Measurements from ENCODE around the gene KLF15. TPM values are rescaled to one million over a fixed set of nuclear protein-coding genes. Genes with fewer than 3 reads are reported as not detected.

The KLF15 gene
- polyA plus RNA-seq, 6 donors from 2014 or later = 0.09 to 0.24 TPM; not detected in 4

DNA sequence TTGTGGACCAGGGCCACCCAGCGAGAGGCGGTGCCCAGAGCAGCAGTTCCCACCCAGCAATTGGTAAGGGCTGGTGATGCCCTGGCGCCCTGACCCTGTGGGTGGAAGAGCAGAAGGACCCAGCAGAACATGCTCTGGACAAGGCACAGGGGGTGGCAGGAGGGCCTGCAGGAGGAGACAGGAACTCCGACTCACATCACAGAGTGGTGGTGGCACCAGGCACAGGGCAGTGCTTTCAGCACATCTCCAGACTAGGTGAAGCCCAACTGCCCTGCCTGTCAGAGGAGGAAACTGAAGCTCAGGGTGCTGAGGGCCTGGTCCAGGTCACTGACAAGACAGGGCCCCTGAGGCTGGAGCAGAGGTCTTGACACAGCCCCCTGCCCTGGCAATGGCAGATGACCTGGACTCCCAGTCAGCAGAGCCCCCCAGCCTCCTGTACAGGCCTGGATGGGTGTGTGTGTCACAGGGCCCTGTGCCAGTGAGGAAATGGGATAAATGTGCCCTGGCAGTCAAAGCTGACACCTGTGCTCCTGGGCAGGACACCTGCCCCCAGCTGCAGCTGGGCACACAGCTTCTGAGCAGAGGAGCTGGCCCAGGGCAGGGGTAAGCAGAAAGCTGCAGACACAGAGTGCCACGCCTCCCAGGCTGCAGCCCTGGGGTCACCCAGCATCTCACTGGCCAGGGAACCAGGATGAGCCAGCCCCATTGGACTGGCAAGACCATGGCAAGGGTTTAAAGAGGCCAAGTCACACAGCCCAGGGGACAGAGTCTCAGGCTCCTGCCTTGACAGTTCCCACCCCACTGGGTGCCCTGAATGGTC, 11.4 kb downstream of the KLF15 start:
- no peak for DNase-seq
- no peaks in the 10 kb centered on the region for H3K36me3 Mint-ChIP-seq
- H3K27me3 Mint-ChIP-seq = peaks cover 13 to 17% (median 16%) of the 10 kb centered on the region in 3 donors
- no peaks in the 10 kb centered on the region for H3K4me1 Mint-ChIP-seq
- no peak for ATAC-seq (ENCODE audit: low read depth in 2 of 2)
- no peak overlapping the region for H3K4me3 Mint-ChIP-seq
- peaks cover 0 to 2% (median 0%) of the 10 kb centered on the region in 7 donors for H3K9me3 Mint-ChIP-seq
- H3K27ac Mint-ChIP-seq = peak overlapping the region in 1 of 6 donors; percentile 17

DNA sequence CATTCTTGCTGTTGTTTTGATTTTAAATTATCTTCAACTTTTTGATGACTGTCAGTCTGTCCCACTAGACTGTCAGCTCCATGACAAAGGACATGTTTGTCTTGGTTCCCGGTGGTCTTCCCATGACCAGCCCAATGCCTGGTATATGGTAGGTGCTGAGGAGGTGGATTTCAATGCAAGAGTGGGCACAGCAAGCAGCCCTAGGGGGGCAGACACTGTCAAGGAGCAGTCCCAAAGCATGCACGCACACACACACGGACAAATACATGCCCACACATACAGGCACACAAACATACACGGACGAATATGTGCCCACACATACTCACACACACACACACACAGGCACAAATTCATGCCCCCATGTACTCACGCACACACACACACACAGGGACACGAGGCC, 12.0 kb downstream of the KLF15 start:
- H3K27ac Mint-ChIP-seq = peak overlapping the region in 1 of 6 donors; percentile 17
- no peaks in the 10 kb centered on the region for H3K4me1 Mint-ChIP-seq
- H3K36me3 Mint-ChIP-seq = no peaks in the 10 kb centered on the region
- peaks cover 0 to 2% (median 0%) of the 10 kb centered on the region in 7 donors for H3K9me3 Mint-ChIP-seq
- H3K4me3 Mint-ChIP-seq = no peak overlapping the region
- DNase-seq = no peak
- ATAC-seq (ENCODE audit: low read depth in 2 of 2) = no peak
- peaks cover 16 to 23% (median 19%) of the 10 kb centered on the region in 3 donors for H3K27me3 Mint-ChIP-seq

DNA sequence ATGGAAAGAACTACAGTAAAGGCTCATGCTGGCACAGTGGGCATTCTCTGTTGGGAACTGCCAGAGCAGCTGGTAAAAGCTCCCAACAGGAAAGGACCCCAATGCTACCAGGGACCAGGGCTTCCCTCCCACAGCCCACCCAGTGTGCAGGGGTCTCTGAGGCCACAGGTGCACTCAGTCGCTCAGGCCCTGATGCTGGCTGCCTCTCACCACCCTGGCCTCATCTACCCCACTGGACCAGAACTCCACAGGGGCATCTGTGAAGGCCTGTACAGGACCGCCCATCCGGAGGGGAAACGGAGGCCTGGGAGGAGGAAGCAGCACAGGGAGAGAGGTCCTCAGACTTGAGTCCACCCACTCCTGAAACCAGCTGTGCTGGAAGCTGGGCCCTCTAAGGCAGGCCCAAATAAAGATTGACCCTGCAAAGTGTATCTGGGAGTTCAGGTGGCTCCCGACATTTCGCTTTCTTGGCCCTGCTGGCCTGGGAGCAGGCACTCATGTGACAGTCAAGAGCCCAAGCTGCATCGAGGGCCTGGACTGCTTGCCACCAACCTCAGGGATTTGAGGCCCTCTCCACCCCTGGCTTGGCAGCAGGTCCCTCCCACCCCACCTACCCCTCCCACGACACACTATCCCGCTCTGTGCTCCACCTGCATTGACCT, 12.7 kb downstream of the KLF15 start:
- Mint-ChIP-seq H3K9me3 (peaks cover 0 to 2% (median 0%) of the 10 kb centered on the region in 7 donors), H3K4me3 (no peak overlapping the region), H3K4me1 (no peaks in the 10 kb centered on the region), H3K27ac (no peak overlapping the region), H3K27me3 (peaks cover 17 to 30% (median 25%) of the 10 kb centered on the region in 3 donors), H3K36me3 (no peaks in the 10 kb centered on the region)
- ATAC-seq (ENCODE audit: low read depth in 2 of 2) (no peak), DNase-seq (no peak)

DNA sequence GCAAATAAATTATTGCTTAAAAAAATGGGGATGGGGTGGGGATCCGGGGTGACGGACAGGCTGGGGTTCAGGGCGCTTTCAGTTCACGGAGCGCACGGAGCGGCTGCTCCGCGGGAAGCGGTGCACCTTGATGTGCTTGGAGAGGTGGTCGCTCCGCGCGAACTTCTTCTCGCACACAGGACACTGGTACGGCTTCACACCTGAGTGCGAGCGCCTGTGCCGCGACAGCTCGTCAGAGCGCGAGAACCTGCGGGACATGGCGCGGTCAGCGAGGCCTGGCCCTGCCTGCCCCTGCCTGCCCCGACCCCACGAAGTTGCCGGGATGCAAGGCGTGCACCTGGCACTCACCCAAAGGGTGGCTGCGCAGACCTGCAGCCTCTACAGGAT, 13.6 kb downstream of the KLF15 start:
- peaks cover 0 to 2% (median 0%) of the 10 kb centered on the region in 7 donors for H3K9me3 Mint-ChIP-seq
- no peaks in the 10 kb centered on the region for H3K36me3 Mint-ChIP-seq
- H3K27ac Mint-ChIP-seq = no peak overlapping the region
- H3K4me1 Mint-ChIP-seq = no peaks in the 10 kb centered on the region
- no peak overlapping the region for H3K4me3 Mint-ChIP-seq
- H3K27me3 Mint-ChIP-seq = peaks cover 19 to 36% (median 34%) of the 10 kb centered on the region in 3 donors
- ATAC-seq (ENCODE audit: low read depth in 2 of 2) (no peak), DNase-seq (no peak)

DNA sequence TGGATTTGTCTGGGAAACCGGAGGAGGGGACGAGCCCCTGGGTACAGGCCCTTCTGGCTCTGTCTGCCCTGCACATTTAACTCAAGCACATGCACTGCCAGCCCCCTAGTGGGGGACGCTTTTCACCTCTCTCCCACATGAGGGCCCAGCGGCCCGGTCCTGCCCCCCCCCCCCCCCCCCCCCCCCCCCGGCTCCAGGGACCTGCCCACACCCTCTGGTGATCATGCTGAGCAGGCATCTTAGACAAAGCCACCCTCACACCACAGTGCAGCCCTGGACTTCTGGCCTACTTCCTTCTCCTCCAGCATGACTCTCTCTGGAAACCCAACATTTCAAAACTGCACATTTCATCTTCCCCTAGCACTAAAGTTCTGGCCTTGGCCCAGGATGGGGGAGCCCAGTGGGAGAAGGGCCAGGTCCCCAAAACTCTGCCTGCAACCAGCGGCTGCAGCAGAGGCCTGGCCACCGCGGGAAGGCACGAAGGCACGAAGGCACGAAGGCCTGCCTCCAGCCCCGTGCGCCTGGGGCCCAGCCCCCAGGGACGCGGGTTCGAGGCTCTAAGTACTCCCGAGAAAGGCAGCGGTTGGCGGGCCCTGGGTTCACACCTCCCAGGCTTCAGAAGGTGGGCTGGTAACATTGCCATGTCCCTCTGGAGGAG, 14.1 kb downstream of the KLF15 start:
- DNase-seq (no peak), ATAC-seq (ENCODE audit: low read depth in 2 of 2) (no peak)
- H3K4me1 Mint-ChIP-seq = no peaks in the 10 kb centered on the region
- H3K27ac Mint-ChIP-seq = no peak overlapping the region
- H3K9me3 Mint-ChIP-seq = peaks cover 0 to 2% (median 0%) of the 10 kb centered on the region in 7 donors
- no peak overlapping the region for H3K4me3 Mint-ChIP-seq
- H3K36me3 Mint-ChIP-seq = no peaks in the 10 kb centered on the region
- H3K27me3 Mint-ChIP-seq = peaks cover 14 to 39% (median 36%) of the 10 kb centered on the region in 3 donors

DNA sequence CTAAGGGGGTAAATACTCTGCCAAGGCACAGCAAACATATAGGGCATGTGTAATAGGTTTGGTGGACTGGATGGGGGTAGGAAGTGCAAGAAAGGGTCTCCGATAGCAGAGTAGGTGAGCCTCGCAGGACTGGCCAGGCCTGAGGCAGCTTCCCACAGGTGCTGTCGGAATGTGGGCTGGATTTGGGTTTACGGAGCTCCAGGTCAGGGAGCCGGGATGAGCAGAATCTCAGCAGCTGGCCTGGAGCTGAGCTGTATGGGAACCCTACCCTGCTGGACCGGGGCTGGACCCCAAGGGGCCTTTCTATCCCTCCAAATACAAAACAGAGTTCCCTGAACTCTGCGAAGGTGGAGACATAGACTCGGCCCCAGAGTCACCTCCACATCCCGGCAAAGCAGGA, 15.0 kb downstream of the KLF15 start:
- Mint-ChIP-seq H3K27ac (no peak overlapping the region), H3K9me3 (peaks cover 0 to 2% (median 0%) of the 10 kb centered on the region in 7 donors), H3K36me3 (no peaks in the 10 kb centered on the region), H3K27me3 (peaks cover 14 to 46% (median 36%) of the 10 kb centered on the region in 3 donors), H3K4me1 (no peaks in the 10 kb centered on the region), H3K4me3 (no peak overlapping the region)
- DNase-seq (no peak), ATAC-seq (ENCODE audit: low read depth in 2 of 2) (no peak)

DNA sequence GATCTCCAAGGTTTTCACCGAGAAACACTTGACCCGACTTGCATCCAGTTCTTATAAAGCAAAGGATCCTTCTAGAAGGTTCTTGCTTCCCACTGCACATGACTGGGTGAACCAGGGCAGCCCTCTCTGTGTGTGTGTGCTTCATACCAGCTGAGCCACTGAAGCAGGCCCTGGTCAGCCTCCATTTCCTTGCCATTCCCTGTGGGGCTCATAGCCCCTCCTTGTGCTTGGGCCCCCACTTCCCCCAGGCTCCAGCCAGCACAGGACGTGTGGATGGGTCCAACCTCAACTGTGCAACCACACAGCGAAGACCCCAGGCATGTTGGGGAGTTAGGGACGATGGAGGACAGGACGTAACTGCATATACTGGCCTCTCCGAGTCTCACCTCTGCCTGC, 15.5 kb downstream of the KLF15 start:
- Mint-ChIP-seq H3K9me3 (peaks cover 0 to 2% (median 0%) of the 10 kb centered on the region in 7 donors), H3K36me3 (no peaks in the 10 kb centered on the region), H3K4me3 (no peak overlapping the region), H3K27me3 (peaks cover 14 to 46% (median 36%) of the 10 kb centered on the region in 3 donors), H3K27ac (no peak overlapping the region), H3K4me1 (no peaks in the 10 kb centered on the region)
- ATAC-seq (ENCODE audit: low read depth in 2 of 2) (no peak), DNase-seq (no peak)

DNA sequence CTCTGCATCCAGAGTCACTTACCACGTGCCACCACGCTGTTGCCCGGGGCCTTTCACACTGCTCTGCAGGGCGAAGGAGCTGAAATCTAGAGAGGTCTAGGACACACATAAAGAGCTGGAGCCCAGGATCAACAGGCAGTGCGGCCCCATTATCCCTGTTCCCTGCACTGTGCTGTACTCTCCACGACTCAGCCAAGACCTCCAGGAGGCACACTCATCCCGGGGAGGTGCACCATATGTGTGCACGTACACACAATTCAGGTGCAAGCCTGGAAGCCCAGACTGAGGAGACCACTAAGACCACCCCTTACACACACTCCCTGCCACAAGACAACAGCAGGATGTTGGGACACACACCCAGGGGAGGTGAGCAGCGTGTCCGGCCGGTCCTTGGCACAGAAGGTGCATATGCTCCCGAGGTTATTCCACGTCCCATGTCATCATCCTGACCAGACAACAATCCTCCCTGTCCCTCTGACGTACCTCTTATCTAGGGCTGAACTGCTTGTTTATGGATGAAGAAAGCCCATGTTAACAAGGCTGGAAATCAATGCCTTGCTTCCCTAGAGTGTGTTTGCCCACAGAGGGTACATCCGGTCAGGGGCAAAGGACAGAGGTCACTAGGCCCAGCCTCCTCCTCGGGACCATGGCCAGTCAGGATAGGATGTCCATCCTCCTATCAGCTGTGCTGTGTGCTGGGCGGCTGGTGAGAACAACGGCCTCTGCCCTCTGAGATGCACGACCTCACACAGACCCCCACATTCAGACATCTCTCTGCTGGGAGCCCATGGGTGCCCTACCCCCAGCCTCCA, 16.1 kb downstream of the KLF15 start:
- Mint-ChIP-seq H3K4me1 (no peaks in the 10 kb centered on the region), H3K9me3 (peaks cover 0 to 2% (median 0%) of the 10 kb centered on the region in 7 donors), H3K27me3 (peaks cover 14 to 46% (median 36%) of the 10 kb centered on the region in 3 donors), H3K4me3 (no peak overlapping the region), H3K27ac (no peak overlapping the region), H3K36me3 (no peaks in the 10 kb centered on the region)
- DNase-seq = no peak
- no peak for ATAC-seq (ENCODE audit: low read depth in 2 of 2)

DNA sequence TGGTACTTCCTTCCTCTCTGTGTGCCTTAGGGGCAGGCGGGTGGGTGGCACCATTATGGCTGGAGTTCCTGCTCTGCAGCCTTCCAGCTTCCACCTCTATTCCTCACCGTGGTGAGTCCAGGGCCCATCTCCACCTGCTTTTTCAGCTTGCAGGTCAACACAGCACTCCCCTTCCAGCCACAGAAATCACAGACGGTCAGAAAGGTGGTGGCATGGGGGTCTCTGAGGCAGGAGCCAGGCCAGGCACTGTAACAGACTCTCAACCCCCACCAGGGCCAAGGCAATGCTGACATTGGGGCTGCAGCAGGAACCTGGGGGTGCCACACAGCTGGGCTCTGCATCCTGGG, 16.6 kb downstream of the KLF15 start:
- no peak for ATAC-seq (ENCODE audit: low read depth in 2 of 2)
- no peak for DNase-seq
- Mint-ChIP-seq H3K27ac (no peak overlapping the region), H3K4me3 (no peak overlapping the region), H3K4me1 (no peaks in the 10 kb centered on the region), H3K27me3 (peaks cover 14 to 46% (median 36%) of the 10 kb centered on the region in 3 donors), H3K9me3 (peaks cover 0 to 2% (median 0%) of the 10 kb centered on the region in 7 donors), H3K36me3 (no peaks in the 10 kb centered on the region)

DNA sequence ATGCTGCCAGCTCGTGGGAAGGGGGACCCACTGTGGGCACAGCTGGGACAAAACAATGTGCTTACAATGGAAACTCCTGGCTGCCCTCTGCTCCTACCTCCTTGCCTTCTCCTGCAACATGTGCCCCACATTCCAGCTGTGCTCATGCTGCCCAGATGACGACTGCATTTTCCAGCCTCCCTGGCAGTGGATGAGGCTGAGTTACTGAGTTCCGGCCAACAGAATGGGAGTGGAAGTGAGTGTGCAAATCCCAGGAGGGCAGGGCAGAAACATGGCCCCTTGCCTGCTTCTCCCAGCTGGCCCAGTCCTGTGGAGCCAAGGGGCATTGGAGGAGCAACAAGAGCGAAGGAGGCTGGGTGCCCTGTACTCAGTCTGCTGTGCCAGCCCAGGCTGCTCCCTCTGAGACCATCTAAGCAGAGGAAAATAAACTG, 17.1 kb downstream of the KLF15 start:
- peaks cover 0 to 2% (median 0%) of the 10 kb centered on the region in 7 donors for H3K9me3 Mint-ChIP-seq
- no peak overlapping the region for H3K27ac Mint-ChIP-seq
- no peaks in the 10 kb centered on the region for H3K36me3 Mint-ChIP-seq
- no peak overlapping the region for H3K4me3 Mint-ChIP-seq
- no peaks in the 10 kb centered on the region for H3K4me1 Mint-ChIP-seq
- peaks cover 14 to 46% (median 34%) of the 10 kb centered on the region in 3 donors for H3K27me3 Mint-ChIP-seq
- ATAC-seq (ENCODE audit: low read depth in 2 of 2) (no peak), DNase-seq (no peak)

DNA sequence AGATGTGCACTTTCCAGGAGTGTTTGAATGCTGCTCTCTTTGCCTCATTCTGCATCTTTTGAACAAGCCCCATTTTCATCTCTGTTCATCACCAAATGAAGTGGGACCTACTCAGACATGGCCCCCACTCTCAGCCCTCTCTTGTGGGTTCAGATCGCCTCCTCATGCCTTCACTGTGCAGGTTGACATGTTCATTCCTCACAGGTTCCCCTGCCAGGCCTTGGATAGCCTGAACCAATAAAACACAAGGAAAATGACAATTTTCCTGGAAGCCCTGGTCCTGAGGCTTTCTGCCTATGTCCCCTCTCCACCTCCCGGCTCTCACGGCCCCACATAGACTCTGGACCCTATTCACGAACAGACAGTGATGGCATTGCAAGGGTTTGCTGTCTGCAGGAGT, 17.7 kb downstream of the KLF15 start:
- no peak for DNase-seq
- no peak overlapping the region for H3K4me3 Mint-ChIP-seq
- H3K36me3 Mint-ChIP-seq = no peaks in the 10 kb centered on the region
- H3K27me3 Mint-ChIP-seq = peaks cover 14 to 46% (median 30%) of the 10 kb centered on the region in 3 donors
- peaks cover 0 to 2% (median 0%) of the 10 kb centered on the region in 7 donors for H3K9me3 Mint-ChIP-seq
- no peak for ATAC-seq (ENCODE audit: low read depth in 2 of 2)
- H3K4me1 Mint-ChIP-seq = no peaks in the 10 kb centered on the region
- no peak overlapping the region for H3K27ac Mint-ChIP-seq

DNA sequence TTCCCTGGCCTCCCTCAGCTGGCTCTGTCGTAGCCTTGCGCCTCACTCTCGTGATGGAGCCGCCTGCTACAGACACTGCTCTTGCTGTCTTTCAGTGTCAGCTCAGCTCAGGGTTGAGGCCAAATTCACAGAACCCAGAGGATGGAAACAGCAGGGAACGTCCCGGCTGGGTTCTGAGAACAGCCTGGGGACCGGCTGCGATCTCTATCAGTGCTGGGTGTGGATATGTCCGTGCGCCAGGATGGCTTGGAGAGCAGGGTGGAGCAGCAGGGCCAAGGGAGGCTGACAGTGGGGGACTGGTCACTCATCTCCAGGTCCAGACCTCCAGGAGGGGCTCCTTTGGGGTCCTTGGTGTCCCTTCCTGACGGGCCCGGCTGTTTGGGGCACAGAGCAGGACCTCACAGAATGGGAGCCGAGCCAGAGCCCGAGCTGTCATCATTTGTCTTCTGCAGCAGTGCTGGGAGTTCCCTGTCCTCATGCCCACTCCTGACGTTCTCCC, 18.4 kb downstream of the KLF15 start:
- no peak overlapping the region for H3K4me3 Mint-ChIP-seq

More for the DNA sequence above, 18.4 kb downstream of the KLF15 start:
- no peaks in the 10 kb centered on the region for H3K4me1 Mint-ChIP-seq
- H3K27ac Mint-ChIP-seq = no peak overlapping the region
- H3K9me3 Mint-ChIP-seq = peaks cover 0 to 2% (median 0%) of the 10 kb centered on the region in 7 donors
- DNase-seq (no peak), ATAC-seq (ENCODE audit: low read depth in 2 of 2) (no peak)
- peaks cover 14 to 46% (median 30%) of the 10 kb centered on the region in 3 donors for H3K27me3 Mint-ChIP-seq
- no peaks in the 10 kb centered on the region for H3K36me3 Mint-ChIP-seq
